ENCODE results near the gene PBRM1. TPM values are rescaled to one million over a fixed set of nuclear protein-coding genes. Genes with fewer than 3 reads are reported as not detected.

The PBRM1 gene
- polyA plus RNA-seq, 1 experiment: 40.6 TPM

GRCh38 chr3:52519445-52520140 is 166.1 kb downstream of the PBRM1 start:
- DNase-seq (ENCODE audit: low read depth, low spot score): no peak

DNA sequence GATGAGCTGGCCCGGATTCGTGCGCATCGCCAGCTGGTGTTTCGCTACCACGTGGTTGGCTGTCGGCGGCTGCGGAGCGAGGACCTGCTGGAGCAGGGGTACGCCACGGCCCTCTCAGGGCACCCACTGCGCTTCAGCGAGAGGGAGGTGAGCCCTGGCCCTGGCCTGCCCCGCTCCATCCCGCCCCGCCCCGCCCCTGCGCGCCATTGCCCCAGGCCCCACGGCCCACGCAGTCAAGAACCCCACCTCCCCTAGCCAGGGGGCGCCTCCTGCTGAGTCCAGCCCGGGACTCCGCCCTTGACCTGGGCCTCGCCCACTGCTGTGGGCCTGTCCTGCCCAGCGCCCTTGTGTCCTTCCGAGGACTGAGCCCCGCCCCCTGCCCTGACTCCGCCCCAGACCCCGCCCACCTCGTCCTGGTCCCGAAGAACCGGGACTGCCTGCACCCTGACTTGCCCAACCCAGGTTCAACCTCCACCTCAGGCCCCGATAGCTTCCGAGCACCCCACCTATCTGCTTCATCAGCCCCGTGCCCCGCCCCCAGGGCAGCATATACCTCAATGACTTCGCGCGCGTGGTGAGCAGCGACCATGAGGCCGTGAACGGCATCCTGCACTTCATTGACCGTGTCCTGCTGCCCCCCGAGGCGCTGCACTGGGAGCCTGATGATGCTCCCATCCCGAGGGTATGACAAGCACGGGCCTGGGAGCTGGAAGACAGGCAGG is 166.8 kb downstream of the PBRM1 start:
- ChIA-PET CTCF (interaction anchor here (0.7 to 0.8 kb wide), 2 partner anchors 13 to 179 kb away, joined by 3 read pairs; no protein-coding TSS in a partner anchor), POLR2A (no interaction called here)
- no peak for TF ChIP-seq CTCF (IDR thresholded peaks at IDR 0.05; ENCODE audit: low read depth, low read length)
- Histone ChIP-seq H3K27ac (ENCODE audit: low read depth, low read length) (no peak overlapping the region), H3K4me3 (ENCODE audit: low read depth, low read length) (peak overlapping the region; percentile 41), H3K9me3 (ENCODE audit: control insufficient read depth, insufficient read depth, low read length) (no peaks in the 10 kb centered on the region; the same call in 1 of the 2 replicates), H3K27me3 (ENCODE audit: control insufficient read depth, insufficient read depth, low read length) (peaks cover 3% of the 10 kb centered on the region)
- DNase-seq (ENCODE audit: low read depth, low spot score): no peak

More at GRCh38 chr3:52519445-52520140, 166.1 kb downstream of the PBRM1 start:
- H3K9me3 ChIP-seq (ENCODE audit: control insufficient read depth, insufficient read depth, low read length): no peaks in the 10 kb centered on the region; the same call in 1 of the 2 replicates
- no peak overlapping the region for H3K4me3 ChIP-seq (ENCODE audit: low read depth, low read length)
- ChIA-PET CTCF (interaction anchor here (0.7 kb wide), 1 partner anchor 13 kb away, joined by 3 read pairs; no protein-coding TSS in a partner anchor), POLR2A (no interaction called here)
- H3K27me3 ChIP-seq (ENCODE audit: control insufficient read depth, insufficient read depth, low read length): no peaks in the 10 kb centered on the region
- no peak for TF ChIP-seq CTCF (IDR thresholded peaks at IDR 0.05; ENCODE audit: low read depth, low read length)
- no peak overlapping the region for H3K27ac ChIP-seq (ENCODE audit: low read depth, low read length)

DNA sequence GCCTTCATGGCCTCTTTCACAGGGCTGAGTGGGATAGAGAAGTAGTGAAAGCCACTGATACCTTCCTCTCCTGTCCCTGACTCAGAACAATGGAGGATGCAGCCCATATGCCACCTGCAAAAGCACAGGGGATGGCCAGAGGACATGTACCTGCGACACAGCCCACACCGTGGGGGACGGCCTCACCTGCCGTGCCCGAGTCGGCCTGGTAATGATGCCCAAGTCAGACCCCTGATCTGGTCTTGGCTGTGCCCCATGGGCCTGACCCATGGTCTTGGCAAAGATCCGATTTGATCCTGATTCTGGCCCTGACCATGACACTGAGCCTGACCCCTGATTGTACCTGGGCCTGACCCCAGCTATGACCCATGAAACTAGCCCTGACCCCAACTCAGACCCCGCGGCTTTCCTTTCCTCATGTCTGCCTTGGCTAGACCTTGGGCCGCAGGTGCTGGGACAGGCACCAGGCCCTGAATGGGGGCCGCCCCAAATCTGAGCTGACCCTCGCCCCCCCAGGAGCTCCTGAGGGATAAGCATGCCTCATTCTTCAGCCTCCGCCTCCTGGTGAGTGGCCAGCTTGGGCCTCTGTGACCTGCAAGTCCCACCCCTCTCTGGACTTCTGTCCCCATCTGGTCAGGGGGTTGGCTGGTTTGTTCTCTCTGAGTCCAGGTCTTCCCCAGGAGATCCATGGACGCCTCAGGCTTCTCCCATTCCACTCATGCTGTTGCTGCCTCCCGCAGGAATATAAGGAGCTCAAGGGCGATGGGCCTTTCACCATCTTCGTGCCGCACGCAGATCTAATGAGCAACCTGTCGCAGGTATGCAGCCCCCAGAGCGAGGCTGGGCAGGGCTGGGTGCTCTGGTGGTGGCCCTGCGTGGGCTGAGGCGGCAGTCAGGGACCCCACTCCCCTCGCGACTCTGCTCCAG is 167.7 kb downstream of the PBRM1 start:
- ChIA-PET POLR2A (interaction anchor here (1.1 kb wide), 1 partner anchor 14 kb away, joined by 3 read pairs; no protein-coding TSS in a partner anchor), CTCF (interaction anchor here (0.8 kb wide), 2 partner anchors 106 to 178 kb away, joined by 3 to 4 read pairs; no protein-coding TSS in a partner anchor)
- Histone ChIP-seq H3K27ac (ENCODE audit: low read depth, low read length) (no peak overlapping the region), H3K27me3 (ENCODE audit: control insufficient read depth, insufficient read depth, low read length) (peaks cover 11% of the 10 kb centered on the region), H3K4me3 (ENCODE audit: low read depth, low read length) (peak overlapping the region; percentile 41), H3K9me3 (ENCODE audit: control insufficient read depth, insufficient read depth, low read length) (no peaks in the 10 kb centered on the region; the same call in 1 of the 2 replicates)
- no peak for TF ChIP-seq CTCF (IDR thresholded peaks at IDR 0.05; ENCODE audit: low read depth, low read length)
- no peak for DNase-seq (ENCODE audit: low read depth, low spot score)

GRCh38 chr3:52516509-52517195 is 169.1 kb downstream of the PBRM1 start:
- CTCF ChIA-PET: no interaction called here

More at GRCh38 chr3:52516509-52517195, 169.1 kb downstream of the PBRM1 start:
- POLR2A ChIA-PET: interaction anchor here (1.1 kb wide), 1 partner anchor 15 kb away, joined by 3 read pairs; no protein-coding TSS in a partner anchor
- DNase-seq (ENCODE audit: low read depth, low spot score): no peak
- no peak overlapping the region for H3K4me3 ChIP-seq (ENCODE audit: low read depth, low read length)
- no peak overlapping the region for H3K27ac ChIP-seq (ENCODE audit: low read depth, low read length)
- H3K27me3 ChIP-seq (ENCODE audit: control insufficient read depth, insufficient read depth, low read length): peaks cover 19% of the 10 kb centered on the region
- TF ChIP-seq CTCF (IDR thresholded peaks at IDR 0.05; ENCODE audit: low read depth, low read length): no peak
- no peaks in the 10 kb centered on the region; the same call in 1 of the 2 replicates for H3K9me3 ChIP-seq (ENCODE audit: control insufficient read depth, insufficient read depth, low read length)
